ENCODE measurements around the gene IDH3B. TPM values are rescaled to one million over a fixed set of nuclear protein-coding genes. Genes with fewer than 3 reads are reported as not detected.

The IDH3B gene
- total and polyA plus RNA-seq, 9 of the 15 experiments (the other 6 are each of a cell fraction or from before 2014, with no cell fraction given) = 91.7 to 224 (median 155) TPM

GRCh38 chr20:2698912-2699311, 34.9 kb upstream of the IDH3B start:
- H3K27ac ChIP-seq (ENCODE audit: extremely low read depth, low read depth, low read length) = no peak overlapping the region
- H3K9me1 ChIP-seq (ENCODE audit: control insufficient read depth, insufficient read depth, low read length) = no peaks in the 10 kb centered on the region
- peaks cover 6 to 69% of the 10 kb centered on the region in 2 experiments; a peak in 4 of 5 replicates for H3K27me3 ChIP-seq (ENCODE audit: control insufficient read depth in 2 of 2, insufficient read depth in 2 of 2, low read length in 2 of 2)
- H3K36me3 ChIP-seq (ENCODE audit: control insufficient read depth, insufficient read depth, low read length) = no peaks in the 10 kb centered on the region
- no peak for DNase-seq (ENCODE audit: extremely low read depth in 1 of 4, low spot score in 3 of 4)
- H3K79me2 ChIP-seq (ENCODE audit: control insufficient read depth, insufficient read depth, low read length) = no peaks in the 10 kb centered on the region
- TF ChIP-seq RFX5 (IDR thresholded peaks at IDR 0.05; ENCODE audit: low read depth, low read length) (no peak), PHF8 (IDR thresholded peaks at IDR 0.05; ENCODE audit: borderline replicate concordance, low read length) (no peak), NFIC (IDR thresholded peaks at IDR 0.05) (no peak), FOS (IDR thresholded peaks at IDR 0.05; ENCODE audit: extremely low read depth, insufficient read length) (no peak), TCF7L2 (IDR thresholded peaks at IDR 0.05; ENCODE audit: low read depth, low read length) (no peak), SREBF2 (CRISPR knock-in tag; IDR thresholded peaks at IDR 0.05) (no peak), CCAR2 (IDR thresholded peaks at IDR 0.05; ENCODE audit: low read depth, low read length) (no peak), THAP12 (CRISPR knock-in tag; IDR thresholded peaks at IDR 0.05) (no peak), TEAD1 (CRISPR knock-in tag; IDR thresholded peaks at IDR 0.05) (no peak)
- no TSS peak for BruUV-seq (replicated peaks)
- ATAC-seq = no peak
- FAIRE-seq = no peak
- H4K20me1 ChIP-seq (replicated peaks; ENCODE audit: control insufficient read depth, insufficient read depth, low read length) = no peaks in the 10 kb centered on the region; the same call in 1 of the 2 replicates
- WGBS (ENCODE audit: insufficient coverage, low coverage, missing lambda C conversion rate) = 0% methylated on average over 4 of the region's 4 CpGs
- CTCF ChIA-PET (ENCODE audit: low intra/inter-chr PET ratio) = no interaction called here
- H3K9me3 ChIP-seq (replicated peaks; ENCODE audit: control insufficient read depth, insufficient read depth, low read depth, low read length) = no peaks in the 10 kb centered on the region
- no peak overlapping the region for H3K4me2 ChIP-seq (ENCODE audit: insufficient read depth, low read length)
- H3K4me1 ChIP-seq (replicated peaks in 1 of 2; ENCODE audit: control insufficient read depth in 2 of 2, insufficient read depth in 2 of 2, low read length in 2 of 2) = peaks cover 0 to 2% of the 10 kb centered on the region in 2 experiments; a peak in 1 of 5 replicates
- in situ Hi-C loops (cut with MboI) = no loop called here
- no peak overlapping the region for H3K4me3 ChIP-seq
- H2AFZ ChIP-seq (ENCODE audit: low read depth, low read length) = no peak overlapping the region
- no peak overlapping the region for H3K9ac ChIP-seq (ENCODE audit: insufficient read depth in 1 of 2, low read depth in 2 of 2, low read length in 2 of 2)
- intact Hi-C loops (cut with micrococcal nuclease) = no loop called here
- POLR2A ChIA-PET = no interaction called here

Measured in K562 (cell line).